T-helper 1 cell treated with Interleukin-12 subunit alpha and Interleukin-12 subunit beta and Interleukin-4 antibody, amounts not matched to agents 30 ng/mL and 1 ng/mL, for 36 hours (primary cell): Measurements from ENCODE around the gene PLOD2. TPM values are rescaled to one million over a fixed set of nuclear protein-coding genes. Genes with fewer than 3 reads are reported as not detected.
"Not testable (repeated sequence)": the region's sequence is repeated elsewhere in the genome, so short reads cannot be mapped to it uniquely, and the experiment has no call there.

Experiments
- intact Hi-C: fragments of 100-400 bp; cut with micrococcal nuclease; formaldehyde crosslinking; loops from one replicate; pipeline ENCODE4 v1.15.1; 2024
- total RNA-seq: library from RNA; stranded (reverse); gene quantifications from 2 replicates; pipeline ENCODE4 v1.2.3, GENCODE V29; 2022

PLOD2 gene
- total RNA-seq, 1 donor from 2014 or later = 1.0 TPM

DNA sequence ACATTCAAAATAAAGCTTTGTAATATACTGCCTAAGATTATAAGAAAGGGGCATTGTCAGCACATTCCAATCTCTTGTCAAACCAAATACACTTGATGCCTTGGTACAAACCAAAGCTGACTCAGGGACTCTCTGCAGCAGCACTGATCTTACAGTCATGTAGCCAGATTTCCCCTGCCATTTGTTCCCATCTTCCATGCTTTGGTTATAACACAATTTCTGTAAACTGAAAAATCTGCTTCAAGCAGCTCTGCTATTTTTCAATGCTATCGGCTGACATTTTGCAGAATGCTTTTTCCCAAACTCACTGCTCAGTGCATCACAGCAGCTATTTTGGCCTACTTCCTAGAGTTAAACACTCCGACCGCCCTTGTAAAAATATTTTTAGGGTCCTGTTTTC lies 18.2 kb downstream of the PLOD2 start:
- intact Hi-C loops = no loop called here

- intact Hi-C loops = no loop called here
Observed at GRCh38 chr3:146139586-146140110, 21.3 kb downstream of the PLOD2 start.

DNA sequence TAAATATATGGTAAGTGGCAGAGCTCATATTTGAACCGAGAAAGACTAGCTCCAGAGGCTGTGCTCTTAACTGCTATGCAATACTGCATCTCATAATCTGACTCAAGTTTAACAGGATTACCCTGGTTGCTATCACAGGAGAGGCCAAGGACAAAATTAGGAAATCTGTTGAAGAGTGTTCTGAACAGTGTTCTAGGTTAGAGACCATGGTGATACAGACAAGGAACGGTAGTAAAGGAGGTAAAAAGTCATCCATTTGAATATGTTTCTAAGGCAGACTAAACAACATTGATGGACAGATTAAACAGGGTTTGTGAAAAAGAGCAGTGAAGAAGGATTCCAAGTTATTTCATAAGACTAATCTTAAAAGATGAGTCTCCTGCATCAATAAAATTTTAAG lies 22.1 kb downstream of the PLOD2 start:
- intact Hi-C loops = no loop called here

DNA sequence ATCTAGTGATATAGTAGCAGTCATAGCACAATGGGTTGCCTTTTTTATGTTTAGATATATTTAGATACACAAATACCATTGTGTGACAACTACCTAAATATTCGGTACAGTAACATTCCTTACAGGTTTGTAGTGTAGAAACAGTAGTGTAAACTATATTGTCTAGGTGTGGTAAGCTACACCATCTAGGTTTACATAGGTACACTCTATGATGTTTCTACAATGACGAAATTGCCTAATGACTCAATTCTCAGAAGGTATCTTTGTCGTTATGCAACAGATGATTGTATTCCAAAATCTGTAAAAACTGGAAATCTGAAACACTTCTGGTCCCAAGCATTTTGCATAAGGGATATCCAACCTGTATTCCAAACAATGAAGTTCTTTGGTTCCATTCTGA lies 24.3 kb downstream of the PLOD2 start:
- intact Hi-C loops = no loop called here

GRCh38 chr3:146134348-146135117 lies 26.5 kb downstream of the PLOD2 start:
- intact Hi-C loops = no loop called here

DNA sequence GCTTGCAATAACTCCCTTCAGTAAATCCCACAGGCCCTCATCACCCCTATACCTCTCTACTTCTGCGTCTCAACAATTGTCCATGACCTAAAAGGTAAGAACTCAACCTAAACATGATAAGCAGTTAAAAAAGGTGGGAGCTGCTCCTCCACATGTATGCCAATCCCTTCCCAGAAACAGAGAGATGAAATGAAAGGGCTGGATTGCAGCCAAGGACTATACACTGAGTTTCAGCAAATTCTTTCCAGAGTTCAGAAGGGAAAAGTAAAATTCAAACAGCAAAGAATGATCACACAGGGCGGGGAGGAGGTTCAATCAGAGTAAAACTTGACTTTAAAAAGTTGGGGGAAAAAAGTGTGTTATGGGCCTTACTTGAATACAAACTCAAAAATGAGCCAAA lies 27.5 kb downstream of the PLOD2 start:
- intact Hi-C loops = no loop called here

DNA sequence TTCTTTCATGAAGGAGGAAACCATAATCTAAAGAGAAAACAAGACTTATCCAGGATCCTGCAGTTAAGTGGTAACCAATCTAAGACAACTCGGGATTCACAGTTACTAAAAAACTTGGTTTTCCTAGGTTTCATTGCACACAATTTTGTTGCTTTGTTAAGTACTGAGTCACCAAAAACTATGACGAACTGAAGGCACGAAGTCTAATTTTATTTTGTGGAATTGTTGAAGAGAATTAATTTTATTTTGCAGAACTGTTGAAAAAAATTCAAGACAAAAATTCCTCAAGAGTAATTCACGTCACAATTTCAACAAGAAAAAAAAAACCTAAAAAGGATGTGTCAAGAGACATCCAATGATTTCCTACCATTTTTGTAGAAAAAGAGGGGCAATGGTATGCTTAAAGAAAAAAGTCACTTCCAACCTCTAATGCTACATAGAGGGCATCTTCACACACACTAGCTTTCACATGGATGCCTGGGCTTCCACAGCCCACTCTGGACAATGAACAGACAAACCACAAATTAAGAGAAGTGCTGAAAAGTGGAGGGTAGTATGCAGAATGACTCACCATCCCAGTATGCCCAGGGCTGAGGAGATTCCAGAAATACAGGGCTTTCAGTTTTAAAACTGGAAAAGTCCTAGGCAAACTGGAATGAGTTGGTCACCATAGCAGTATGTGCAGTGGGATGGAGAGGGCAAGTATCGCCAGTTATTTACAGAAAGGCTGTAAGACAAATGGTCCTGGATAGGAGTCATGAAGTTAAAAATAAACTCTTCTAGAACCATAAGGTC lies 29.2 kb downstream of the PLOD2 start:
- intact Hi-C loops = no loop called here

GRCh38 chr3:146130881-146131371 lies 30.1 kb downstream of the PLOD2 start:
- intact Hi-C loops = no loop called here

- intact Hi-C loops = no loop called here
Observed at GRCh38 chr3:146129750-146130149, 31.2 kb downstream of the PLOD2 start.

DNA sequence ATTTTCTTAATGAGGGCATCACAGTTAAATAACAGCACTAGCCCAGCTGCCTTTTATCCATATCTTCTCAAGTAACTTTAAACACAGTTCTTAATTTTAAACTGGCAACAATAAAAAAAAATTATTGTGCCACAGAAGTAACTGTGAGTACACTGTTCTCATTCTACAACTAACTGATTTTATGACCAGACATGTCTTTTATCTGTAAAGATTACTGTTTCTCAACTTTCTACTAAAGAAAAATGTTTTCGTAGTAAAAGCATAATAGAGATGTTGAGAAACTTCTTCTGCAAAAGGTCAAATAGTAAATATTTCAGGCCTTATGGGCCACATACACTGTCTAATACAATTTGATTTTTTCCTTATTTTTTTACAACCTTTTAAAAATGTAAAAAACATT lies 32.0 kb downstream of the PLOD2 start:
- intact Hi-C loops = no loop called here

GRCh38 chr3:146128179-146128578 lies 32.8 kb downstream of the PLOD2 start:
- intact Hi-C loops = no loop called here

- intact Hi-C loops = no loop called here
Observed at GRCh38 chr3:146125951-146126350, 35.0 kb downstream of the PLOD2 start.

- intact Hi-C loops = no loop called here
Observed at GRCh38 chr3:146124126-146124801, 36.7 kb downstream of the PLOD2 start.

- intact Hi-C loops = no loop called here
Observed at GRCh38 chr3:146117406-146118285, 43.3 kb downstream of the PLOD2 start.

- intact Hi-C loops = no loop called here
Observed at GRCh38 chr3:146115619-146116018, 45.4 kb downstream of the PLOD2 start.

- intact Hi-C loops = not testable (repeated sequence)
Observed at GRCh38 chr3:146113804-146114203, 47.2 kb downstream of the PLOD2 start.

DNA sequence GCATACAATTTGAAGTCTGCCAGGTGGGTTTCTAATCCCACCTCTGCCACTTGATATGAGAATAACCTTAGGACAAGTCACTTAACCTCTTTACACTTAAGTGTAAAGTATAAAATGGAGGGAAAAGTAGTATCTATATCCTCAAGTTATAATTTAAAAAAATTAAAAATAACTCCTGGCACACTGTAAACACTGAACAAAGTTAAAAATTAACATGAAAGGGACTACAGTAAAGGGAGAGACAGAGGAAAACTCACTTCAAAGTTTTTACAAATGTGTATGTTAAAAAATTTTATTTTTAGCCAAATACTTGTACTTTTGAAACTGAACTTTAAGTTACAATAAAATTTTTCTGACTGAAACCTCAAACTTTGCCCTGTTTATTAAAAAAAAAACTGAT lies 49.6 kb downstream of the PLOD2 start:
- intact Hi-C loops = no loop called here

GRCh38 chr3:146110161-146110560 lies 50.8 kb downstream of the PLOD2 start:
- intact Hi-C loops = no loop called here

DNA sequence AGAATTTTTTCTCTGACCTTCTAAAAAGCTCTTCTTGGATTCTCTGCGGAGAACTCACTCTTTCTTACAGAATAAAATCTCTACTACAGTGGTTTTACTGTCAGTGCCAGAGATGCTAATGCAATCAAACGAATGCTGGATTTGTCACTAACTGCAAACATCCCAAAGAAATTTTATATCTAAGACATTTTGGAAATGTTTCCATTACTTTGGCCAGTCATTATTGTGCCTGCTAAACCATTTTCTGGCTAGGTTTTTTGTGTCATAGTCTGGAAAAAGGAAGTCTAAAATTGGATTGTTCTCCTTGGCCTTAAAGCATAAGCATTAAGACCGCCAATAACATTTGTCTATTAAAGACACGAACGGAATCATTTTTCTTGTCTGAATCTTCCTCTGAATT lies 54.0 kb downstream of the PLOD2 start:
- intact Hi-C loops = no loop called here

DNA sequence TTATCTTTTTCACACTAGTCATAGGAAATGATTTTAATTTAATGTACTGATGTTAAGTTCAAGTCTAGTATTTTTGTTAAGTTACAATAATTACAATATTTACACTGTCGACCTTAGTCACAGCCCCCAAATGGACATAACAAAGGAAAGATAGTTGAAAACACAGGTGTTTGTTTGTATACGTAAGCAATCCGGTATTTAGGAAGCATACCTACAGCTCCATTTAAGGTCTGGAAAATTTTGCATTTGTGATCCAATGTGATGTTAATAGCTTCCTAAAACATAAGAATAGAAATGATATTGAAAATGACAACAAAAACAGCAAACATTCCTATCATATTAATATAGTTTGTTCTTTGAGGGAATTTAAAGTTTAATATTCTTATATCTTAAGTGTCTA lies 56.9 kb downstream of the PLOD2 start:
- intact Hi-C loops = no loop called here

DNA sequence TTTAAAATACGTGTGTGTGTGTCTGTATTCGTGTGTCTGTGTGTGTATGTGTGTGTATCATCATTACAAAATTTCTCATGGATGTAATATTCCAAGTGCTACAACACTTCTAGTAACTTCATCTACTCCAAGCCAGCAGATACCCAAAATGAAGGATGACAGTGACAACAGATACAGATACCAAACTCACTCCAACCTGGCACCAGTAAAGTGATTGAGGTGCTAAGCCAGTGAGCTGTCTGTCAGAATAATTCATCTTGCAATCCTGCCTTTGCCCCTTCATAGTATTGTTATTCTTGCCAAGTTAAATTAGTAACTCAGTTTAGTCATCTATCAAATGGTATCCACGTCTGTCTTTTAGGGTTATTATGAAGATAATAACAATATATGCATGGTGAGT lies 58.1 kb downstream of the PLOD2 start:
- intact Hi-C loops = no loop called here
